NCI-H2081 (cell line): Measurements from ENCODE around the gene ALDH3B1.
A peak's percentile ranks its signal among the peaks of the same experiment; 100 is the strongest.

ENCODE experiments used
- DNase-seq, 2 experiments: peaks; one replicate each; lab custom pipeline; 2025; lab: John Stamatoyannopoulos, UW

ALDH3B1 gene

DNA sequence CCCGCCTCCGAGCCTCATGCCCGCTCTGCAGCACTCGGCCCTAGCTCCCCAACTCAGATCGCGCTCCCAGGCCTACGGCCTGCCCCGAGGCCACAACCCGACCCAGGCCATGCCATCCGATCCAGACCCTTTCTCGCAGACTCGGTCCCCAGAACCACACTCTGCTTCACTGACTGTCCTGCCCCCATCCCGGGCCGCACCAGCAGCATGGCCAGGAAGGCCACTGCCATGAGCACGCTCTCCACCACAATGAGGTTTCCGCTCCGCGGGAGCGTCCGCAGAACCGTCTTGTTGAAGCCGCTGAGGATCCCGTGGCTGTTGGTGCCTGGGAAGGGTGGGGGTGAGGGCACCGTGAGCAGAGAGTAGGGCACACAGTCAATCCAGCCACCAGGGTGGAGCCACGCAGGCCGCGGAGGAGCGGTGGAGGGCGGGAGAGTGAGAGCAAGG lies 12.6 kb upstream of the ALDH3B1 start:
- DNase-seq = no peak

DNA sequence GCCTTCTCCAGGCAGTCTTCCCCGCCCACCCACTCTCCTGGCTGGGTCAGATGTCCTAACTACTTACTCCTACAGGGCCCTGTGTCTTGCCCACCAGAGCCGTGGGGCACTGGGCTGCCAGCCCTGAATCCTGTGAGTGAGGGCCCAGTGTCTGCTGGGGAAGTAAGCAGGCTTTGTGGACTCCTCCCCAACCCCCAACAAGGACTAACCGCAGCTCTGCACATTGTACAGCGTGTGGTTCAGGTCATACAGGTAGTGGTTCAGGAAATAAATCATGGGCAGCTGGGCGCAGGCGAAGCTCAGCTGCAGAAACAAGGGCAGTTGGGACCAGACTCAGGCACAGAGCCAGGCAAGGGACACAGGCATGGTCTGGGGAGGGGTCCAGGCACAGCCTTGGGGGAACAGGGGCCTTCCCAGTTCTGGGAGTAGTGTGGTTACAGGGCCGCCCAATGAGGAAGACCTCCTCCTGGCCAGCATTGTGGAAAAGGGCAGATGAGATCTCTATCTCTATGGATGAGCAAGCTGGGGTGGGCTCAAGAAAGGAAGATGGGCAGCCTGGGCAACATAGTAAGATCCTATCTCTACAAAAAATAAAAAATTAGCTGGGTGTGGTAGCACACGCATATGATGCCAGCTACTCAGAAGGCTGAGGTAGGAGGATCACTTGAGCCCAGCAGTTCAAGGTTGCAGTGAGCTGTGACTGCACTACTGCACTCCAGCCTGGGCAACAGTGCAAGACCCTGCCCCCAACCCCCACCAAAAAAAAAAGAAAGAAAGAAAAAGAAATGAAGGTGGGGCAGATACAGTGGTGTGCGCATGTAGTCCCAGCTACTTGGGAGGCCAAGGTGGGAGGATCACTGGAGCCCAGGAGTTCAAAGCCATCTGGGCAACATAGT lies 11.7 kb upstream of the ALDH3B1 start:
- no peak for DNase-seq

DNA sequence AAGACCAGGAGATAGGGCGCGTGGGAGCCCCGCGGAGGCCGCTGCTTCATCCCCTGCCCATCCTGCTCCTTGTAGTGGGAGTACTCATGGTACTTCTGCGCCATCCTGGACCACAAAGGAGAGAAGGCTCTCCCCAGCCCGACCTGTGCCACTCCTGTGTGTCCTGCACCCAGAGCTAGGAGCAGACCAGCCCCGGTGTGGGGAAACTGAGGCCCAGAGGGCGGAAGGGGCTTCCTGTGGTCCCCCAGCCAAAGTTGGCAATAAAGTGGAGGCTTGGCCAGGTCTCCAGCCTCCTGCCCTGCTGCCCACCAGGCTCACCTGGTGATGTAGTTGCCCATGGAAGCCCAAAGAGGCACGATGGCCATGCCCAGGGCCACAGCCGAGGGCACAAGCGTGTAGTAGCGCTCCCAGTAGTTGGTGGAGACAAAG lies 10.9 kb upstream of the ALDH3B1 start:
- no peak for DNase-seq

DNA sequence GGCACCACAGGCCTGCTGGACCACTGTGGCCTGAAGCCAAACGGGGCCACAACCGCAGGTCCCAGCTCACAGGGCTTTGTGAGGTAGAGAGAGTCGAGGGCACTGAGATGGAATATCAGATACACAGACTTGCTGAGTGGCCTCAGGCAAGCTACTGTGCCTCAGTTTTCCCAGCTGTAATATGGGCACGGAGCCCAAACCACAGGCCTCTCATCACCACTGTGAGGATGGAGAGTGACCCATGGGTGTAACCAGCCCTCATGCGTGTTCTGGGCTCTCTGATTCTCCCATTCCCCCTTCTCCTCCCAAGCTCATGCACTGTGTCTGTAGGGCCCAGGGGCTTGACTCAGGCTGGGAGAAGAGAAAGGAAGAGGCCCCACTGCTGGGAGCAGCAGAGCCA lies 10.4 kb upstream of the ALDH3B1 start:
- no peak for DNase-seq

DNA sequence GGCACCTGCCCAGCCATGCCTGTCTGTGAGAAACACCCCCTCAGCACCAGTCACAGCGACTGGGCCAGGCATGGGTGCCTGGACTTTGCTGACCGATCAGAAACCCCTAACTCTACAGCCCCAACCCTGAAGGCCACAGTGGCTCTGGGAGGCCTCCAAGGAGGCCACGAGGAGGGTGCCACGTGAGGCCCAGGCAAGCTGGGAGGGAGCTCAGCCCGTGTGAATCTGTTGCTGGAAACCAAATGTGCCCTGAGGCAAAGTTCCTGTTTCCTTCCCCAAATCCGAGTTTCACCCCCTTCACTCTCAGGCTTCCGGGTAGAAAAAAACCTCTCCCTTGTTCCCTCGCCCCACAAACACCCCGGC lies 7.6 kb upstream of the ALDH3B1 start:
- DNase-seq = no peak

DNA sequence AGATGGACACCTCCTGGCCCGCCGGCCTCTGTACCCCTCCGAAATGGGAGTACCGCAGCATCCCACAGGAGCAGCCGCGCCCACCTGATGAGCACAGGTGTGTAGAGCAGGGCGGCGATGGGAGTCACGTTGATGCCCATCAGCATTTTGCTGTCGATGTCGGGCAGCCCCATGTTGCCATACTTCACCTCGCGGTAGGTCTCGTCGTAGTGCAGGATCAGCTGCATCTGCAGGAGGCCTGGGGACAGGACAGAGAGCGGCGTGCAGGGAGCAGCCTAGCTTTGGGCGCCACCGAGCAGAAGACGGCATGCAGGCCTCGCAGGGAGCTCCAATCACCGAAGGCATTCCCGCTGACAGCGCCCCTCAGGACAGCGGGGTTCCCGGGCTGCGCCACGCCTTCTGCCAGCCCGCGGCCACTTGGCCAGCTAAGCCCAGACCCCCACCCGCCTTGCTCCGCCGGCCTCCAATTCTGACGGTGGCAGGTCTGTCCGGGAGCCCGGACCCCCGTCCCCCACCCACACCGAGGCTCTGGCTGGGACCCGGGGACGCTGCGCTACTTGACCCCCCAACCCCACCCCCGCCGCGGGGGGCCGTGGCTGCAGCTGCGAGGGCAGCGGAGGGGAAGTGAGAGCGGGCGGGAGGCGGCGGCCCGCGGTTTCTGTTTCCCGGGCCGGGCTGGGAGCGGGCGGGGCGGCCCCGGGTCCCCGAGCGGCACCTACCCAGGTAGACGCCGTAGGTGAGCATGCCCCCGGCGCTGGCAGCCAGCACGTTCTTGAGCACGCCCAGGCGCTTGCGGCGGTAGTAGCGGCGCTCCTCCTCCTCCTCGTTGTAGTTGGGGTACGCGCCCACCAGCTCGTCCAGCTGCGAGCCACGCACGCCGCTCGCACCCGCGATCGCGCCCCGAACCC lies 6.9 kb upstream of the ALDH3B1 start:
- DNase-seq = peak; percentile 13 to 15

DNA sequence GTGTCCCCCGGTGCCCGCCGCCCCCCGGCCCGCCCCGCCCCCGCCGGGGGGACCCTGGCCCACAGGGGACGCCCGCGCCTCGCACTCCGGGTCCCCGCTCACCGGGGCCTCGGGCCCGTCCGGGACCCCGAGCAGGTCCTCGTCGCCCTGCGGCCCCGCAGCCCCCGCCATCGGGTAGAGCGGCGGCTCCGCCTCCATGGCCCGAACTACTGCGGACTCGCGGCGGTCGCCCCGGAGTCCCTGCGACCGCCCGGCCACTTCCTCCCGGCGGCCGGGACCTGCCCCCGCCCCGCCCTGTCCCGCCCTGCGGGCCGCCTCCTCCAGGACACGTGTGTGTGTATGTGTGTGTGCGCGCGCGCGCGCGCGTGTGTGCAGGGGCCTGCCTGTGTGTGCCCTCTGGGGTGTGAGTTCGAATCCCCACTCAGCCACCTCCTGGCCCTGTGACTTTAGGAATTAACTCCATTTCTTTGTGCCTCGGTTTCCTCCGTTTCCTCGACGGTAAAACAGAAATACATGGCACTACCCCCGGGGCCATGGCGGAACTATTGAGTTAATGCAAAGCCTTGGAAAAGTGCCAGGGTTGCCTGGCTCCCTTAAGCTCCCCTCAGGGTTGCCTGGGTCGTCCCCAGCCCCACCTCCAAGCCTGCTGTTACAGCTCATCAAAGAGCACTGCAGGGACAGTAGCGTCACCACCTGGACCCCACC lies 6.1 kb upstream of the ALDH3B1 start, which contains the start of gene UNC93B1:
TSS of gene UNC93B1 (minus strand) at position 252 of the 705 bp plus-strand sequence. CDS start at position 198, 54 bp downstream.
- peak; percentile 58 to 78 for DNase-seq

DNA sequence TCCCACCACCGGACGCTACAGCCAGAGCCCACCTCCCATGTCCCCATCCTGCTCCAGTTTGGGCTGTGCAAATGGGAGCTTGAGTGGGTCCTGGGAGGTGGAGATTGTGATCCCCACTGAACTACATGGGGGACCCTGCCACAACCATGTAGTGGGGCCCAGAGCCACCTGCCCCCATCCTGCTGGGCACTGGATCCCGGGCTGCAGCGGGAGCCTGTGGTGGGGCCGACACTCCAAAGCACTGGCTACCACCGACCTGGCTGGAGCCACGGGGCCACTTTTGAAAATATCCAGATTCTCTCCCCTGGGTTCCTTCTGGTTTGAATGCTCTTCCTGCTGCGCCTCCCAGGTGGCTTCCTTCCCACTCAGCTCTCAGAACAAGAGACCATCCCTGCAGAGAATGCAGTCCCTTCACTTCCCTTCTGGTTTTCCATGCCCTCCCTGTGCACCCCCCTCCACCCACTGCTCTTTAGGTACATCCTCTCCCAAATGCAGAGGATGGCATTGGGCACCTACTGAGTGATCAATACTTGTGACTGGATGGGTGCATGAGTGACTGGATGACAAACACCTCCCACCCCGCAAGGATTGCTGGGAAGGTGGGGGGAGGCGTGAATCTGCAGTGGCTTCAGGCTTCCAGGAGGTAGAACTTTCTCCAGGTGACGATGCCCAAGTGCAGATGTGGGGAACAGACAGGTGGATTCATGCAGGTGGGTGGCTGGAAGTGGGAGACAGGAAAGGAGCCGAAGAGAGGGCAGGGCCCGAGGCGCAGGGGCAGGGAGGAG lies 5.4 kb upstream of the ALDH3B1 start:
- no peak for DNase-seq

DNA sequence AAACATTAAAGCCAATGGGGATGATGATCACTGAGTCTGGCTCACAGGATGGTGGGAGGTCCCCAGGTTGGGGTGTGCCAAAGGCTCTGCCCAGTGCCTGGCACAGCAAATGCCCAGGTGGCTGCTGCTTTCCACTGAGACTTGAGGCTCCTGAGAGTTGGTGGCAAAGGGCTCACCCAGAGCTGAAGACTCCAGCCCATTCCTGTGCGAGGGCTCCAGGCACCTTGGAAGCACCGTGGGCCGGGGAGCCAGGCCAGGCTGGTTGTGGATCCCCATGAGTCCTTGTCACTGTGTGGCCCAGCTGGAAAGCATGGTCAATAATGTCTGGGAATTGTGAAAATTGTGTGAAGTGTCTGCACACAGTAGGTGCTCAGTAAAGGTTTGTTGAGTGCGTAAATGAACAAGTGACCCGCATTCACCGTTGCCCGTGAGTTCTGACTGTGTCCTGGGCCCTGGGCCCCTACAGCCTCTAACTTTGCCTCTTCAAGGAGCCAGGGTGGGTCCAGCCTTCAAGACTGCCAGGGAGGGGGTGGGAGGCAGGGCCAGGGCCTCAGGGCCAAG lies 3.4 kb upstream of the ALDH3B1 start:
- no peak for DNase-seq

DNA sequence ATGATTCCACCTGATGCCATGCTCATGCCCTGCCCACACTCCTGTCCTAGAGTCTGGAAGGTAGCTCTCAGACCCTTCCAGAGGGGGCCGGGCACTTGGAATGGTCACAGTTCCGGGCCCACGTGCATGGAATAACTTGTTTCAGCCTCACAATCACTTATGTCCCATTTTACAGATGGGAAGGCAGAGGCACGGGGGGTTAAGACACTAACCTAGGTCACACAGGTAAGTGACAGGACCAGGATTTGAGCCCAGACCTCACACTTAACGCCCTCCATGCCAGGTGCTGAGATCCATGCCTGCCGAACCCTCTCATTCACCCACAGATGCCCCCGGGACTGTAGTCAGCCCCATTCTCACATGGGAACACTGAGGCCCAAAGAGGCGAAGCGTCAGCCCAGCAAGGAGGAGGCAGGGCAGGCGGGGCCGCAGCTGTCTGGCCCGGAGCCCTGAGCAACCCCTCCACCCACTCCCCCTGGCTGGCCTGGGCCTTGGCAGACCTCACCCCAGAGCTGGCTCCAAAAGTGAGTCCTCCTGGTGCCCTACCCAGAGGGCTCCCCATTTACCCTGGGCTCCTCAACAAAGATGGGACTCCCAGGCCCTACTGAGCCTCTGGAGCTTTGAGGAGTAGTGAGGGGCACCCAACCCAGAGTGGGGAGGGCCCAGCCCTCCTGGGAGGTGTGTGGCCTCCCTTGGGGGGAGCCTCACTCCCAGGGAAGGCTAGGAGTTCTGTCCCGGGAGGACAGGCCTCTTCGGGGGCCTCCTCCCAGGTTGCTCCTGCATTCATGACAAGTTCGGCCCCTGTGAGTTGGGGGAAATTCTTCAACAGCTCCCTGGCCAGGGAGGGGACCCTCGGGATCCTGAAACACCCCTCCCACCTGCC lies 2.4 kb upstream of the ALDH3B1 start:
- DNase-seq = no peak

DNA sequence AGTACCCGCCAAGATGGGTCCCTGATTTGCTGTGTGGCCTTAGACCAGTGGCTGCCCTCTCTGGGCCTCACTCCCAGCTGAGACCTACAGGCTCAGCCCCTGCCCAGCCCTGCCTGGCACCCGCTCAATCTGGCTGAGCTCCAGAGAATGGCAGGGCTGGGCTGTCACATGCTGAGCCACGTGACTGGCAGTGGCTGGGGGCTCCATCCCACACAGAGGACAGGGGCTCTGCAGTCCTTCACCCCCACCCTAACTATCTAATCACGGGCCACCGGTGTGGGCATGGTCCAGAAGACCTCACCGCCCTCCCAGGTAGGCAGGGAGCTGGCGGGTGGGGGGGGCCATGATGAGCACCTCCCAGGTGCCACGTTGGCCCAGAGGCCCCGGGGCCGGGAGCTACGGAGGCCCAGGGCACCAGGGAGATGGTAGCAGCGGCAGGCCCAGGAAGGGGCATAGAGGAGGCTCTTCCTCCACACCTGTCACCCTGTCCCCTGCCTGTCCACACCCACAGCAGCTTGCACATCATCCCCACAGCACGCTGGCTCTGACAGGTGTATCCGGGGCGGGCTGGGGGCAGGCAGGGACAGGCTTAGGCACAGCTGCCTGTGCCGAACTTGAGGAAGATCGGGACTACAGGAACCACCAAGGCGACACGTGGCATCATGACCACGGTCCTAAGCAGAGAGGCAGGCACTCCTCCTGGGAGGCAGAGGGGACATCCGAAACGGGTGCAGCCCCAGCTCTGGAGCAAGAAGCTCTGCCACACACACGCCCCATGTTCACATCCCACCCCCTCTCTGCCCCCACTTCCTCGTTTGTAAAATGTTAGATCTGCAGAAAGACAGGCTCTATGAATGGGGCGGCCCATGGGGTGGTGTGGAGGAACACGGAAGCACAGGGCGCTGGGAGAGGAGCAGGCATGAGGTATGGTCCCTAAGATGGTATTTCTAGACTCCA lies 1.5 kb upstream of the ALDH3B1 start:
- DNase-seq = peak; percentile 41 to 75

DNA sequence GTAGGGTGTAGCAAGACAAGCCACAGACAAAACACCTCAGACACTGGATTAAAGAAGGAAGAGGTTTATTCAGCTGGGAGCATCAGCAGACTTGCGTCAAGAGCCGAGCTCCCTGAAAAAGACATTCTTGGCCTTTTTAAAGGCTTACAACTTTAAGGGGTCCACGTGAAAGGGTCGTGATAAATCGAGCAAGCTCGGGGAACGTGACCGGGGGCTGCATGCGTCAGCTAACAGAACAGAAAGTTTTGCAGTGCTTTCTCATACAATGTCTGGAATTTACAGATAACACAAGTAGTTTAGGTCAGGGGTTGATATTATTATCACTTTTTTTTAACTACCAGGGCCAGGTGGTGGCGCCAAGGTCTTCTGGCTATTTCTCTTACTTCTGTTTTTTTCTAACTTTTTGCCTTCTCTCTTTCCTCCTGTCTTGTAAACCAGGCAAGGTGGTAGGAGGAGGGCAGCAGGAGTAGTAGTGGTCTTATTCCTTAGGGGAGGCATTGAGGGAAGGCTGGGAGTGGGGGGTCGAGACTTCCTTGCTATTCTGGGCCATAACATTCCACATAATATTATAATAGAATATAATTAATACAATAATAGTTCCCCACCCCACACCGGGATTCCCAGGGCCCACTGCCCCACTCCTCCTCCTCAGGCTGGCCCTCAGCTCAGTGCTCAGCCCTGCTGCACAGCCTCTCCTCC lies 587 bp upstream of the ALDH3B1 start:
- DNase-seq = no peak

DNA sequence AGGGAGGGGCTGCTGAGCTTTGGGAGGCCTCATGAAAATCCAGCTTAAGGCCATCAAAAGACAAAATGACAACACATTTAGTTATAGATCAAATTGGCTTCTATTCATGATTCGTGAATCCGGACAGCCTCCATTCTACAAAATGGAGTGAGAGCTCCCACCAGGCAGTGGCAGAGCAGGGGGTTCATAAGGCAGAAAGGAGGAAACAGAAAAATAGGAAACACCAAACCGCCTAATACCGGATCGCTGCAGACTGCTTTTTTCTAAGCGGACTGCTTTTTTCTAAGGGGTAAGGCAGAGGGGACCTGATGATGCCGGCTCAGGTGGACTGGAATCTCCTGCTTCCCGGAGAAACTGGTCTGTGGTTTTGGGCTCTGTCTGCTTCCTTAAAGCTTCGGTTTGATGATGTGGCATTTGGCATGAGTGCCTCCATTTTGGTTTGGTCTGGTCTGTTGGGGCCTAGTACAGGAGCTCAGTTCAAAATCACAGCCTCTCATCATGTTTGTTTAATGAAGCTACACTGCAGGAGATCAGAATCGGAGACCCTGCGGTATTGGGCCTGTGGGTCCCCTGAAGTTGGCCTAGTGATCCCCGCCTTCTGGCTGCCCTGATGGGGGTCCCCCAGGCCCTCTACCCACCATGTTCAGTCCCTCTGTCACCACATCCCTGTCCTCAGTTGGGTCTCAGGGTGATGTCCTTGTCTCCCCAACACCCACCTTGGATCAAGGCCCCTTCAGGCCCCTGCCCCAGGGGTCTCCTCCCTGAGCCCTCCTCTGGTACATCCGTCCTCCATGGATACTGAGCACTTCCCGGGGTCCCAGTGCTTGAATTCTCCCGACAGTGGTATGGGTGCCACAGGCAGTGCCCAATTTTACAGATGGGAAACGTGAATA lies 1.2 kb downstream of the ALDH3B1 start:
- no peak for DNase-seq

DNA sequence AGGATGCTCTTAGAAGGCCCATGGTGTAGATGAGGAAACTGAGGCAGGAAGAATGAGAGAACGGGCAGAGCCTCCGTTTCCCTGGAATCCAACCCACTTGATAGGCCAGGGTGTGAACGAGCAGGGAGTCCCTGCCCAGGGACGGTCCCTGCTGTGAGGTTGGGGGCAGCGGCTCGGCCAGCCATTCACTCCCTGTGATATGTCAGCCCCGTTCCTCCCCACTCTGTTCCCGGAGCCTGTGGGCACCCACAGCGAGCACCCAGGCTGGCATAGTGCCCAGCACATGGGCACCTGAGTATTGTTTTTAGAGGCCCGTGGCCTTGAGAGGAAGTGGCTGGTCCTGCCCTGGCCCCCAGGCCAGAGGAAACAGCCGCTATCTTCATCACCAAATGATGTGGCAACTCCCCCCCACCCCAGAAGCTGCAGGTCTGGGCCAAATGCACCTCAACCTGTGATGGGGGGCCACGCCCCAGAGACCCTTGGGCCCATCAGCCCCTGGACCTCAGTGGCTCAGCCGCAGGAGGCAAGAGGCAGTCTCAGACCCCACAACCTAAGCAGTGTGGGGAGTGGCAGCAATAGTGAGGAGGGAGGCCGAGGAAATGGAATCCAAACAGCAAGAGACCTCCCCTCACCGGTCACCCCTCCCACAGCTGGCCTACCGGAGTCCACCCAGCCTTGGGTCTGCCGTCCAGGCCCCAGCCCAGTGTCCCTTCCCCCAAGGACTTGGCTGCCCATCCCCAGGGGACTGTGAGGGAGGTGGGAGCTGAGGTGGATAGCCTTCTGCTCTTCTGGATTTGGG lies 2.1 kb downstream of the ALDH3B1 start:
- DNase-seq = no peak

DNA sequence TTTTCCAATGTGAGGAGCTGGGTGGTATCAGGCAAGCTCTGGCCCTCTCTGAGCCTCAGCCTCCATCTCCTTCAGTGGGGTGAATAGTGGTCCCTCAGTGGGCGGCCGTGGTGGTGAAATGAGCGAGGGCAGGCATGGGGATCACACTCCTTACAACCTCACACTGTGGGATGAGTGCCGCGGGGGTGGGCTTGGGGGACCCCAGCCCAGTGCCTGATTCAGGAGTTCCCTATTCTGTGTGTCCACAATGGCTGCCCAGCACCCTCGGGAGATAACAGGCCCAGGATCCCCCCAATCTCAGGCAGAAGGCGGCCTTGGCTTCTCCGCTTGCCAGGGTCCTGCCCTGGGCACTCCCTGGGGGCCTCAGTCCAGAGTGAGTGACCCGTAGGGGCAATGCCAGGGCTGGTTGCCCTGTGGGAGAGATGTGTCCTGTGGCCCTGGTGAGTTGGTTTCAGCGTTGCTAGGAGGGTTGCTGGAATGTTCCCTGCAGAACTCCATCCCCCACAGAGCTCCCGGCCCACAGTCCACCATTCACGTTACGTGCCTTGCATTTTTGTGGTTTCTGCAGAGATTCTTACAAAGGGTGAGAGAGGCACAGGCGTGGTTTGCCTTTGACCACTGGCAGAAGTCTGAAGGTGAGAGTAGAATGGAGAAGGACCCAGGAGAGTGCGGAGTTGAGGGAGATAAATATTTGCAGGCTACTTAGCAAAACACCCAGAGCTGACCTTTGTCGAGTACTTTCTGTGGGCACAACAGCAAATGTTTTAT lies 2.9 kb downstream of the ALDH3B1 start:
- DNase-seq = no peak
